Glutamatergic neuron (in vitro differentiated cells): Measurements from ENCODE around the gene POLR3K. TPM values are rescaled to one million over a fixed set of nuclear protein-coding genes. Genes with fewer than 3 reads are reported as not detected.

Experiments
- DNase-seq: peaks from one replicate; pipeline ENCODE4 v3.0.0; 2022
- H3K27ac Mint-ChIP-seq: one replicate; pipeline ENCODE4 v1.8.0; 2020; ENCODE audit warnings: mild to moderate bottlenecking, mixed read lengths, inconsistent platforms; ENCODE audit not compliant: unreplicated experiment
- H3K27me3 Mint-ChIP-seq: one replicate; pipeline ENCODE4 v1.8.0; 2020; ENCODE audit warnings: mild to moderate bottlenecking, moderate library complexity, mixed read lengths, inconsistent platforms; ENCODE audit not compliant: unreplicated experiment
- H3K36me3 Mint-ChIP-seq: one replicate; pipeline ENCODE4 v1.8.0; 2020; ENCODE audit warnings: mild to moderate bottlenecking, mixed read lengths, inconsistent platforms; ENCODE audit not compliant: unreplicated experiment
- H3K4me1 Mint-ChIP-seq: one replicate; pipeline ENCODE4 v1.8.0; 2020; ENCODE audit warnings: mild to moderate bottlenecking, low read depth, mixed read lengths, inconsistent platforms; ENCODE audit not compliant: unreplicated experiment
- H3K4me3 Mint-ChIP-seq: one replicate; pipeline ENCODE4 v1.8.0; 2020; ENCODE audit warnings: mild to moderate bottlenecking, mixed read lengths, inconsistent platforms; ENCODE audit not compliant: unreplicated experiment
- H3K9me3 Mint-ChIP-seq: one replicate; pipeline ENCODE4 v1.8.0; 2020; ENCODE audit warnings: mild to moderate bottlenecking, moderate library complexity, mixed read lengths, inconsistent platforms; ENCODE audit not compliant: unreplicated experiment
- total RNA-seq: library from RNA; stranded (reverse); fragmentation: NEBNext Ultra II Directional; extraction: Animal tissue kit (Norgen Biotek cat#: 25700); gene quantifications from one replicate; pipeline ENCODE4 v1.2.1, GENCODE V29; 2021; ENCODE audit not compliant: unreplicated experiment
- TF ChIP-seq, protein P1 (sequence below): fragments of 200-600 bp; sonication (generic); IDR thresholded peaks from one replicate; pipeline ENCODE4 v1.5.0; 2021; ENCODE audit not compliant: partially characterized antibody, unreplicated experiment

POLR3K gene
- total RNA-seq, 1 donor from 2014 or later = 10.2 TPM

DNA sequence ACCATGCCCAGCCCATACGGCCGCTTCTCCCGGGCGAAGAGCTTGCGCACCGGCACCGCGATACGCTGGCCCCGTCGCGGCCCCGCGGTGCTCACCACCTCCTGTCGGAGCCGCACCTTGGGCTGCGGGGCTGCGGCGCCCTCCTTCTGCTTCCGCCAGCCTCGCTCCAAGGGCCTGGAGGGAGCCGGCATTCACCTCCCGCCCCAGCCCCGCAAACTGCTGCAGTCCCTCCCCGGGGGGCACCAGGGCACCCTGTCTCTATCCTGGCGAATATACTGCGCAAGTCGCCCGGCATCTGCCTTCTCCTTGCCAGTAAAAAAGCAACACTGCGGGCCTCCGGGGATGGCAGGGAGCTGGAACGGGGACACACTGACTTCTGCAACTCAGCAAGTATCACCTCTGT lies 8.5 kb upstream of the POLR3K start:
- peaks cover 3% of the 10 kb centered on the region for H3K4me1 Mint-ChIP-seq
- H3K27me3 Mint-ChIP-seq = peaks cover 8% of the 10 kb centered on the region
- H3K4me3 Mint-ChIP-seq = no peak overlapping the region
- TF ChIP-seq, protein P1, sequence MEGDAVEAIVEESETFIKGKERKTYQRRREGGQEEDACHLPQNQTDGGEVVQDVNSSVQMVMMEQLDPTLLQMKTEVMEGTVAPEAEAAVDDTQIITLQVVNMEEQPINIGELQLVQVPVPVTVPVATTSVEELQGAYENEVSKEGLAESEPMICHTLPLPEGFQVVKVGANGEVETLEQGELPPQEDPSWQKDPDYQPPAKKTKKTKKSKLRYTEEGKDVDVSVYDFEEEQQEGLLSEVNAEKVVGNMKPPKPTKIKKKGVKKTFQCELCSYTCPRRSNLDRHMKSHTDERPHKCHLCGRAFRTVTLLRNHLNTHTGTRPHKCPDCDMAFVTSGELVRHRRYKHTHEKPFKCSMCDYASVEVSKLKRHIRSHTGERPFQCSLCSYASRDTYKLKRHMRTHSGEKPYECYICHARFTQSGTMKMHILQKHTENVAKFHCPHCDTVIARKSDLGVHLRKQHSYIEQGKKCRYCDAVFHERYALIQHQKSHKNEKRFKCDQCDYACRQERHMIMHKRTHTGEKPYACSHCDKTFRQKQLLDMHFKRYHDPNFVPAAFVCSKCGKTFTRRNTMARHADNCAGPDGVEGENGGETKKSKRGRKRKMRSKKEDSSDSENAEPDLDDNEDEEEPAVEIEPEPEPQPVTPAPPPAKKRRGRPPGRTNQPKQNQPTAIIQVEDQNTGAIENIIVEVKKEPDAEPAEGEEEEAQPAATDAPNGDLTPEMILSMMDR = no peak
- no peak for DNase-seq
- no peak overlapping the region for H3K27ac Mint-ChIP-seq
- H3K9me3 Mint-ChIP-seq = peaks cover 1% of the 10 kb centered on the region
- H3K36me3 Mint-ChIP-seq = peaks cover 13% of the 10 kb centered on the region

DNA sequence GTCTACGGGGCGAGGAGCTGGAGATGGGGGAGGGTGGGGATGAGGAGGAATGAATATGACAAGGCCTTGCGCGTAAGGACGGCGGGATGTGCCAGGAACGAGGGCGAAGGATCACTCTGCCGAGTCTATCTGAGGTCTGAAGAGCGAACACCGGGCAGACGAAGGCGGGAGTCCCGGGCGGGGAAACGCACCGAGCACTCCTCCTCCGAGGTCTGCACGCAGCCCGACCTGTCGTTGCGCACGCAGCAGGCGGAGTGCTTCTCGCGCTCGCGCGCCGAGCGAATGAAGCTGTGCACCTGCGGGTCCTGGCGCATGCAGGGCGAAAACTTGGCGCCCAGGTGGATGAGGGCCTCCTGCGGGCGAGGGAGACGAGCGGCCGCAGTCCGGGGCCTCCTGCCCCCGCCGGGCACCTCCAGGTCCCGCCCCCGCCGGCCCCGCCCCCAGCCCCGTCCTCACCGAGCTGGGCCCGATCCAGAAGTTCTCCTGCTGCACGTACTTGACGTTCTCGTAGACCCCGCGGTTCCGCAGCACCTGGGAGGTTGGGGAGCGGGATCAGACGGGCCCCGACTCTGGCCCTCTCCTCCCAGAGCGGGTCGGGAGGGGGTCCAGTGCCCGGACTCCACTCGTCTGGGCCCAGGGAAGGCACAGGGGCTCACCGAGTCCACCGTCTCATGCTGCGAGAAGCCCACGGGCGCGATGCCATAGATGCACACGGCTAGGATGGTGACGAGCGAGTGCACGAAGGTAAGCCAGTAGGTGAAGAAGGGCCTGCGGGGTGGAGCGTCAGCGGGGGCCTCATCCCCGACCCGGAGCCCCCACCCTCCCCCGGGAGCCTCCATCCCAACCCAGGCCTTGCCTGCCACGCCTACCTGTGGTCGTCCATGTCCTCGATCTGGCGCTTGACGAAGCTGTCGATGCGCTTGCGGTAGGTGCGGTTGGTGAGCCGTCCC lies 7.8 kb upstream of the POLR3K start:
- TF ChIP-seq, protein P1 = no peak
- DNase-seq = no peak
- Mint-ChIP-seq H3K27me3 (peaks cover 8% of the 10 kb centered on the region), H3K4me3 (no peak overlapping the region), H3K9me3 (peaks cover 1% of the 10 kb centered on the region), H3K4me1 (peaks cover 3% of the 10 kb centered on the region), H3K27ac (no peak overlapping the region), H3K36me3 (peaks cover 13% of the 10 kb centered on the region)

DNA sequence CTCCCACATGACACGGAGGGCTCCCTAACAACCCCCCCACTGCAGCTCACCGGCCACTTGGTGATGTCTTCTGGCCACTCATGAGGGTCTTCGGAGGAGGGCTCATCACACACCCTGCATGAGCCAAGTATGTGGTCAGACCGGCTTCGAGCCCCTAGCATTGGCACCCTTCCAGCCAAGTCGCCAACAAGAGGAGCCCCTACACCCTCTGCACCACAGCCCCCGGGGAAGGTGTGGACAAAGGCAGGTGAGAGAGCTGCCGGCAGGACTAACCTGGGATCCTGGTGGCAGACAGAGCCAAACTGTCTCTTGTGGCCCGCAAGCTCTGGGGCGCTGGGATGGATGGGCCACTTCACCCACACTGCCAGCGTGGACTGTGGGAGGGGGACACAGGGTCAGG lies 6.8 kb upstream of the POLR3K start:
- no peak overlapping the region for H3K4me3 Mint-ChIP-seq
- H3K27ac Mint-ChIP-seq = no peak overlapping the region
- H3K36me3 Mint-ChIP-seq = peaks cover 13% of the 10 kb centered on the region
- TF ChIP-seq, protein P1 = no peak
- no peaks in the 10 kb centered on the region for H3K4me1 Mint-ChIP-seq
- H3K27me3 Mint-ChIP-seq = peaks cover 8% of the 10 kb centered on the region
- no peak for DNase-seq
- no peaks in the 10 kb centered on the region for H3K9me3 Mint-ChIP-seq

DNA sequence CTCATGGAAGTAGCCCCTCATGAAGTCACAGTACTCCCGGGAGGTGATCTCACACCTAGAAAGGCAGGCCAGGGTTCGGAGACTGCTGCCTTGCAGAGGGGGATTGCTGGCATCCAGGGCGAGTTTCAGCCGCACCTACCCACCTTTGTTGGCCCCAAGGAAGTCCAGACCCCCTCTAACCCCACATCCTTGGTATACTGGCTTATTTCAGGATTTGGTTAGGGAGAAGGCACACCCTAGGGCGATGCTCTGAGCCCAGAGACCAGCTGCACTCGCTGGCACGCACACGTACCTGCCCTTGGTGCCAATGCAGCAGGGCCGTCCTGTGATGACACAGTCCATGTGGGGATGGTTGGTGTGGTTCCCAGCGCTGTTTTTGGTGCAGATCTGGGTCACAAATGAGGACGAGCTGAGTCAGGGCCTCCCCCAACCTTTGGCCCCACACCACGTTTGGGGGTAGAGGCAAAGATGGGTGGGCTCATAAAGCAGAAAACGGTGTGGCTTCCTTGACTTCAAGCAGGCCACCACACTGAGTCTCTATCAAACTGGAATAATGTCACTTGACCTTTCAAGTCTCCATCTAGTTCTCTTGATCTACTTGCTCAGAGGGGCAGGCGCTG lies 6.1 kb upstream of the POLR3K start:
- no peak overlapping the region for H3K4me3 Mint-ChIP-seq
- TF ChIP-seq, protein P1 = no peak
- no peaks in the 10 kb centered on the region for H3K9me3 Mint-ChIP-seq
- peaks cover 13% of the 10 kb centered on the region for H3K36me3 Mint-ChIP-seq
- H3K27ac Mint-ChIP-seq = no peak overlapping the region
- DNase-seq = no peak
- H3K27me3 Mint-ChIP-seq = peaks cover 6% of the 10 kb centered on the region
- peaks cover 1% of the 10 kb centered on the region for H3K4me1 Mint-ChIP-seq
